Right atrium auricular region (tissue), 2 donors: ENCODE data around the gene TMEM138. TPM values are rescaled to one million over a fixed set of nuclear protein-coding genes. Genes with fewer than 3 reads are reported as not detected.

Experiments
- DNase-seq: peaks from one replicate; pipeline ENCODE4 v3.0.0-alpha.2; 2019; ENCODE audit warnings: low spot score
- H3K27ac ChIP-seq, 2 donors: fragments of 200-600 bp; sonication (generic); 1 replicate in 1 of 2; 2 replicates in 1 of 2; pipeline ENCODE4 v1.5.1; 2016 to 2019
- H3K27me3 ChIP-seq, 2 donors: fragments of 200-600 bp; sonication (generic); one replicate each; pipeline versions ENCODE4 v1.5.1 to v1.6.0; 2017 to 2019
- H3K36me3 ChIP-seq: fragments of 200-600 bp; sonication (generic); one replicate; pipeline ENCODE4 v1.5.1; 2016
- H3K4me1 ChIP-seq, 2 donors: fragments of 200-600 bp; sonication (generic); one replicate each; pipeline versions ENCODE4 v1.5.1 to v1.6.0; 2017 to 2019
- H3K4me3 ChIP-seq, 2 donors: fragments of 200-600 bp; sonication (generic); 1 replicate in 1 of 2; 2 replicates in 1 of 2; pipeline ENCODE4 v1.5.1; 2017 to 2019; ENCODE audit warnings: mild to moderate bottlenecking in 1 of 2, moderate library complexity in 1 of 2
- H3K9me3 ChIP-seq, 2 donors: fragments of 200-600 bp; sonication (generic); one replicate each; pipeline ENCODE4 v1.5.1; 2019
- CTCF ChIP-seq, 2 donors: fragments of 200-600 bp; sonication (generic); IDR thresholded peaks; one replicate each; pipeline ENCODE4 v1.5.1; 2019; ENCODE audit warnings: antibody characterized with exemption in 2 of 2
- total RNA-seq, 2 donors: library from RNA; depleted of rRNA; stranded (reverse); fragments of >200 nt; gene quantifications; one replicate each; pipeline ENCODE4 v1.1.0, GENCODE V29; 2016

Gene TMEM138
- total RNA-seq, 2 donors from 2014 or later = 12.6 to 18.2 TPM

GRCh38 chr11:61417670-61418069 lies 55.5 kb downstream of the TMEM138 start:
- TF ChIP-seq CTCF (IDR thresholded peaks at IDR 0.05) = no peak
- Histone ChIP-seq H3K4me1 (peaks cover 0 to 17% of the 10 kb centered on the region in 2 donors), H3K27me3 (no peaks in the 10 kb centered on the region), H3K36me3 (peaks cover 84% of the 10 kb centered on the region), H3K9me3 (no peaks in the 10 kb centered on the region), H3K4me3 (no peak overlapping the region), H3K27ac (peak overlapping the region in 1 of 2 donors; percentile 12)
- no peak for DNase-seq

- H3K9me3 ChIP-seq = no peaks in the 10 kb centered on the region
- H3K4me1 ChIP-seq = peaks cover 0 to 17% of the 10 kb centered on the region in 2 donors
- no peaks in the 10 kb centered on the region for H3K27me3 ChIP-seq
- peaks cover 80% of the 10 kb centered on the region for H3K36me3 ChIP-seq
- peak overlapping the region in 1 of 2 donors; percentile 12 for H3K27ac ChIP-seq
- no peak for TF ChIP-seq CTCF (IDR thresholded peaks at IDR 0.05)
- H3K4me3 ChIP-seq = no peak overlapping the region
- DNase-seq = no peak
These were observed 56.0 kb downstream of the TMEM138 start for GRCh38 chr11:61418136-61418535.

Other genes starting within 250 kb of the TMEM138 start
- 10 to 100 TPM; 12.9 to 28.8 TPM for gene VPS37C, start 200.9 kb upstream of the TMEM138 start, total RNA-seq
- gene PGA3, start 158.9 kb upstream of the TMEM138 start, total RNA-seq = under 1 TPM; 0.33 to 0.55 TPM
- gene PGA4, start 140.0 kb upstream of the TMEM138 start, total RNA-seq = under 1 TPM in 1 of 2 donors, not detected in 1; 0.56 TPM
- under 1 TPM in 1 of 2 donors, not detected in 1; 0.48 TPM for gene PGA5, start 121.2 kb upstream of the TMEM138 start, total RNA-seq
- gene VWCE, start 67.1 kb upstream of the TMEM138 start, total RNA-seq = under 1 TPM; 0.48 to 0.94 TPM
- 100 to 1,000 TPM; 118 to 133 TPM for gene DDB1, start 29.3 kb upstream of the TMEM138 start, total RNA-seq
- gene TKFC, start 29.1 kb upstream of the TMEM138 start, total RNA-seq = 10 to 100 TPM in 1 of 2 donors, 1 to 10 TPM in 1; 9.7 to 11.3 TPM
- gene CYB561A3, start 492 bp upstream of the TMEM138 start, total RNA-seq = 10 to 100 TPM; 15.0 to 27.3 TPM
- 10 to 100 TPM in 1 of 2 donors, 1 to 10 TPM in 1; 9.5 to 11.7 TPM for gene TMEM216, start 30.2 kb downstream of the TMEM138 start, total RNA-seq
- 10 to 100 TPM; 24.6 to 31.4 TPM for gene CPSF7, start 67.6 kb downstream of the TMEM138 start, total RNA-seq
- 10 to 100 TPM; 44.1 to 50.7 TPM for gene SDHAF2, start 67.8 kb downstream of the TMEM138 start, total RNA-seq
- 1 to 10 TPM in 1 of 2 donors, under 1 TPM in 1; 0.37 to 1.1 TPM for gene LRRC10B, start 146.4 kb downstream of the TMEM138 start, total RNA-seq
- 10 to 100 TPM; 19.2 to 23.6 TPM for gene SYT7, start 218.7 kb downstream of the TMEM138 start, total RNA-seq